SK-N-SH treated with all-trans-retinoic acid at 6 μM for 48 hours (cell line): ENCODE measurements around the gene PACS1.

Experiments
- ARNTL ChIP-seq: fragments of 450-650 bp; formaldehyde crosslinking; IDR thresholded peaks from 2 replicates; pipeline ENCODE4 v1.5.0; 2020; ENCODE audit warnings: low read depth, mild to moderate bottlenecking, moderate library complexity, borderline replicate concordance
- CREB5 ChIP-seq: fragments of 250-450 bp; sonication (Bioruptor Pico); IDR thresholded peaks from 2 replicates; pipeline ENCODE4 v1.5.1; 2020; ENCODE audit warnings: low read depth, mild to moderate bottlenecking, moderate library complexity
- CSRNP3 ChIP-seq: fragments of 250-450 bp; sonication (Bioruptor Pico); IDR thresholded peaks from 2 replicates; pipeline ENCODE4 v1.5.1; 2021; ENCODE audit warnings: mild to moderate bottlenecking, moderate library complexity
- ISL1 ChIP-seq: fragments of 250-450 bp; sonication (Bioruptor Pico); IDR thresholded peaks from 2 replicates; pipeline ENCODE4 v2.1.2; 2022; ENCODE audit warnings: mild to moderate bottlenecking, moderate library complexity
- OSR1 ChIP-seq: fragments of 250-450 bp; sonication (Bioruptor Pico); IDR thresholded peaks from 2 replicates; pipeline ENCODE4 v1.8.0; 2022; ENCODE audit warnings: moderate library complexity, mild to moderate bottlenecking, inconsistent platforms
- PATZ1 ChIP-seq: fragments of 250-450 bp; sonication (Bioruptor Pico); IDR thresholded peaks from 2 replicates; pipeline ENCODE4 v1.8.0; 2020; ENCODE audit warnings: mild to moderate bottlenecking, moderate library complexity, borderline replicate concordance
- POU6F1 ChIP-seq: fragments of 250-450 bp; sonication (Bioruptor Pico); IDR thresholded peaks from 2 replicates; pipeline ENCODE4 v1.8.0; 2021; ENCODE audit warnings: low read depth, mild to moderate bottlenecking, moderate library complexity, borderline replicate concordance
- PPARA ChIP-seq: fragments of 250-450 bp; sonication (Bioruptor Pico); IDR thresholded peaks from 2 replicates; pipeline ENCODE4 v1.5.0; 2020; ENCODE audit warnings: mild to moderate bottlenecking, borderline replicate concordance
- RARB ChIP-seq: fragments of 250-450 bp; sonication (Bioruptor Pico); IDR thresholded peaks from 2 replicates; pipeline ENCODE4 v1.8.0; 2021; ENCODE audit warnings: mild to moderate bottlenecking, moderate library complexity
- TOX ChIP-seq: fragments of 250-450 bp; sonication (Bioruptor Pico); IDR thresholded peaks from 2 replicates; pipeline ENCODE4 v1.8.0; 2021; ENCODE audit warnings: mild to moderate bottlenecking, moderate library complexity, borderline replicate concordance
- TSHZ2 ChIP-seq: fragments of 250-450 bp; sonication (Bioruptor Pico); IDR thresholded peaks from 2 replicates; pipeline ENCODE4 v1.5.0; 2020; ENCODE audit warnings: mild to moderate bottlenecking, moderate library complexity
- ZC3H10 ChIP-seq: fragments of 250-450 bp; sonication (Bioruptor Pico); IDR thresholded peaks from 2 replicates; pipeline ENCODE4 v1.5.1; 2021; ENCODE audit warnings: mild to moderate bottlenecking, moderate library complexity

- no peak for TF ChIP-seq TOX
- no peak for TF ChIP-seq POU6F1 (CRISPR knock-in tag)
- no peak for TF ChIP-seq TSHZ2 (CRISPR knock-in tag)
- no peak for TF ChIP-seq ISL1 (CRISPR knock-in tag)
- TF ChIP-seq PPARA = no peak
- TF ChIP-seq OSR1 = no peak
- no peak for TF ChIP-seq PATZ1 (CRISPR knock-in tag)
- TF ChIP-seq CSRNP3 = no peak
- TF ChIP-seq CREB5 = no peak
- no peak for TF ChIP-seq RARB (CRISPR knock-in tag)
- TF ChIP-seq ZC3H10 (CRISPR knock-in tag) = no peak
- TF ChIP-seq ARNTL = no peak
Measured at GRCh38 chr11:66237867-66238266, 167.8 kb downstream of the PACS1 start.
